ENCODE measurements around the gene KCNQ4.

The KCNQ4 gene

DNA sequence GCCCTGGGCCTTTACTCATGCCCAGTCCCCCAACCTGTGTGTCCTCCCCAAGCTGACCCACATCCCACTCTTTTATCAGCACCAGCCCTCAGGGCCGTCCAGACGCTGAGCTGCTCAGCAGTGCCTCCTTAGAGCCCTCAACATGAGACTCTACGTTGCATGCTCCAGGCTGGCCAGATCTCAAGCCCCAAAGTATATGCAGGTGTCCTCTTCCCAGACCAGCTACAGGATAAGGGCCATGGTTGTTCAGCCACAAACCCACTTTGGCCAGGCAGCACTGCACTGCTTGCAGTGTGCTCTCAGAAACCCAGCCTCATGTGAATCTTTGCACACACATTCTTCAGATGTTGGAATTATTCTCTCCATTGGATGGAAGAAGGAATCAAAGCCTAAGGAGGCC lies 72.5 kb downstream of the KCNQ4 start:
- FAIRE-seq (no peak), DNase-seq (ENCODE audit: insufficient read length, low spot score) (no peak)

DNA sequence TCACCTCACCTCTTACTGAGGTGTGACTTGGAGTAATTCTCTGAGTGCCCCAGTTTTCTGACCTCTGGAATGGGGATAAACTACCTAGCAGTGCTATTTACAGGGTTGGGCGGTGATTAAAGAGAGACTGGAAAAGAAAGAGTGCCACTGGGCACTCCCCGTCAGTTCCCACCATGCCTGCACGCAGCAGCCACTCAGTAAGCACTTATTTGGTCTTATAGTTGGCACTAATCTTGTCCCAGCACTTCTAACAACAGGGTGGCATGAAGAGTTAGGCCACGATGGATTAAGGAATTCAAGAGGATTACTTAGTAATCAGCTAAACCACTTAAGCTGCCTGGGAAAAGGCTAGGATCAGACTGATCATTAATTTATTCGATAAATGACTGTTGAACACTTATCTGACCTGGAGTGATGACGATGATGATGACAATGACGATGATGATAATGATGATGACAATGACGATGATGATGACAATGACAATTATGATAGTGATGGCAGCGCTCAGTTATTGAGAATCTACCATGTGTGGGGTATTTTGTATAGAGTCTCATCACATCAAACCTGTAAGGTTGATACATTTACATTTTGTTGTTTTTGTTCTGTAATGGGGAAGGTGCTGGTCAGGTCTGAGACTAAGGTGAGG lies 73.2 kb downstream of the KCNQ4 start:
- DNase-seq (ENCODE audit: insufficient read length, low spot score) (no peak), FAIRE-seq (no peak)

DNA sequence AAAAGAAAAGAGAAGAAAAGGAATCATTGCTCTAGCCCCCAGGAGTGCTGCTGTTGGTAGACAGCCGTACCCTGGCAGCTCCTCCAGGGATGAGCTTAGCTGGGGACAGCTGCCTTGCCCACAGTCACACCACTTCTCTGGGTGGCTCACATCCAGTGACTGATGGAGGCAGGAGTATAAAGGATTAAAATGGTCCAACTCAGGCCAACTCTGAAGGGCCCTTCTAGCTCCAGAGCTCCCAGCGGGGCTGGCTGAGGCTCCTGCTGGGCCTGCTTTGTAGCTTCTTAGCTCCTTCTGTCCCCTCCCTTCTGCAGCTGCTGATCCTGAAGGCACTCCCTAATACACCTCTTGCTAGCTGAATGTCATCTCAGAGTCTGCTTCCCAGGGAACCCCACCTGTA lies 74.2 kb downstream of the KCNQ4 start:
- DNase-seq (ENCODE audit: insufficient read length, low spot score): no peak
- FAIRE-seq: no peak

DNA sequence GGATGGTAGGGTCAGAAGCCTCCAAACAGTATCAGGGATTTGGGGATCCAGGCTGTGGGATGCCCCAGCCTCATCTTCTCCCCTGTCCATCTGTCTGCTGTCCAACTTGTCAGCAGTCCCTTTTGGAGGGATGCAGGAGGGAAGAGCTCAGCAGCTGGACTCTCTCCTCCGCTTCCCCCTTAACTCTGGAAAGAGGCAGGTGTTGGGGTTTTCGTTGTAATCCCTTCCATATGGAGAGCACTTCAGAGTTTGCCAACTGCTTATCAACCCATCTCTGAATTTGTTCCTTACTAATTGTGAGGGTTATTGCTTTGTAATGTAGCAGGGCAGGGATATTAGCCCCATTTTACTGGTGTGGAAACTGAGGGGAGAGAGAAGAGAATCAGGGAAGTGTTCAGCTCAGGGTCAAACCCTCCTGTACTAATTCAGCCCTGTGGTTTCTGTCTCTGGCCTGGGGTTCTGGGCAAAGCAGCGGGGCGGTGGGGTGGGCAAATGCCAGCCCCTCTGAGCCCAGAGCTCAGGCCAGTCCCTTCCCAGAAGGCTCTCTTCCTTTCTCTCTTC lies 75.3 kb downstream of the KCNQ4 start:
- DNase-seq (ENCODE audit: insufficient read length, low spot score) (no peak), FAIRE-seq (no peak)

DNA sequence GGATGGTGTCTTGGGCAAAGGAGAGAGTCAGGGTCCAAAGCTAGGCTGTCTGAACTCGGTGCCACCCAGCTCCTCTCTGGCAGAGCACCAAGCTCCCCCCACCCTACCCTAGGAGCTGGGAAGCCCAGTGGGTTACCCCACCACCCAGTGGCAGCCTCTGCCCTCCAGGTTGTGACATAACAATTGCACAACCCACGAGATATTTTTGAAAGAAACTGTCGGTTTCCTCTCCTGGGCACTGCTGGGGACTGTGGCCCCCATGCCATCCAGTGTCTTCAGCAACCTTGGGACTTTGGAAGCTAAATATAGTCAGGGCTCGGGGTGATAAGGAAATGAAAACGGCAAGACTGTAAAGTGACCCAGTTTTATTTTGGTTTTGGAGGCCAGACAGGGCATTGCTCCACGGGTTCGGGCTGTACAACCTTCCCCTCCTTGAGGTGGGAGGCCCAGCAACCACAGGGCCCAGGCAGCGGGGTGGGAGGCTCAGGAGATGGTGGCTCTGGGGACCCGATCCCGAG lies 77.2 kb downstream of the KCNQ4 start:
- DNase-seq (ENCODE audit: insufficient read length, low spot score) (no peak), FAIRE-seq (no peak)

DNA sequence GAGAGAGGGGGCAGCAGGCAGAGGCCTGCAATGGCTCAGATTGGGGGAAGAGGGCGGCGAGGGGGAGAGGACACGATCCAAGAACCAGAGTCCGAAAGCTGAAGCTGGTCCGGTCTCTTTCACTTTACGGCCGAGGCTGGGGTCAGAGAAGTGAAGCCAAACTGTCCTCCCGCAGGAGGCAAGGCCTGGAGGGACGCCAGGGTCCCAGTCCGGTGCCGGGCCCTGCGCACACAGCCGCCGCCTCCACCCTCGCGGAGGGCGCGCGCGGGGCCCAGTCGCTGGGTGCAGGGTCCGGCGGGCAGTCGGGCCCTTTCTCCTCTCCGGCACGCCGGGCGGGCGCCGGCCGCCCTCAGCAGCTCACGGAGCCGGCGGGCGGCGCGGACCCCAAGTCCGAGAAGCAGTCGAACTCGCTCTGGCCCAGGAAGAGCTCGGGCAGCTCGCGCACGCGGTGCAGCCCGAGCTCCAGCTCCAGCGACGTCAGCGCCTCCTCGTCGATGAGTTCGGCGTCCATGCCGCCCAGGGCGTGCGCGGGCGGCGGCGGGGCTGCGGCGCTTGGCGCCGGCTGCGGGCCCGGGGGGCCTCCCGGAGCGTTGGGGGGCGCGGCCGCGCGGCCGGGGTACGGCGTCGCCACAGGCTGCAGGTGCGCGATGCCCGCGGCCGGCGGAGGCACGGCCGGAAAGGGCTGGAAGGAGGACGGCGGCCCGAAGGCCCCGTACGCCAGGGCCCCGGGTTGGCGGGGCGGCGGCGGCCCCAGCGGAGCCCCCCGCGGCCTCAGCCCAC lies 77.8 kb downstream of the KCNQ4 start:
- DNase-seq (ENCODE audit: insufficient read length, low spot score) (no peak), FAIRE-seq (no peak)

DNA sequence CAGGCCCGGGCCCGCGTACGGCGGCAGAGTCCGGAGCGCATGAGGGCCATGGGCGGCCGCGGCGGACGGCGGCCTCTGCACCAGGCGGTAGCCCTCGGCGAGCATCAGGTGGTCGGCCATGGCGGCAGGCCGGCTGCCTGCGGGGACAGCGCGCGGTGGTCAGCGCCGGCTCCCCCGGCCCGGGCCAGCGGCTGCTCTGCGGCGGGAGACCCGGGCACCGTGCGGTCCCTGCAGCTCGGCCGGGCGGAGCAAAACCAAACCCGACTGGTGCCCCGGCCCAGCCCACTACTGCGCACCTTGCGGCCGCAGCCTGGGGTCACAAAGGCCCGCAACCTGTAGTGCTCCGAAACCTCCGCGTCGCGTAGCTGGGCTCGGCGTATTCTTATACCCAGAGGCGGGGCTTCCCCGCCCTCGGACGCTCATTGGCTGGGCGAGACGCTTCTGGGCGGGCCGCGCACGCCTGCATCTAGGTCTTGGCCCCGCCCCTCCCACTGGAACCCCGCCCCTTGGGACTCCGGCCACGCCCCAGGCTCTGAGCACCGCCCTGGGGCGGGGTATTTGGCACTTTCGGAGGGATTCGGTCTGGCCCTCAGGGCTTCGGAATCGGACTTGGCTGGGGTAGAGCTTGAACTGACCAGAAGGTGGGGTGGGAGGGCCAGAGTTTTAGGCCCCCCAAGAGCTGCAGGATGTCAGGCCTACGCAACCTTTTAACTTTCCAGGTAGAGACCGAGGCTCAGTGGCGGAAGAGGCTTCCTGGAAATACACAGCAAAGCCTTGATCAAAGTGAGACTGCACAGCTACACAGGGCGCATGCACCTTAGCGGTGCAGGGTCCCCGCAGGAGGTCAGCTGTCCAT lies 78.6 kb downstream of the KCNQ4 start, which contains the start of gene CITED4:
Gene CITED4, minus strand, starts transcription at position 356 of the 856 bp plus-strand sequence. Its CDS starts 236 bp downstream, at position 120.
- DNase-seq (ENCODE audit: insufficient read length, low spot score) (peak; percentile 98), FAIRE-seq (peak; percentile 94)

DNA sequence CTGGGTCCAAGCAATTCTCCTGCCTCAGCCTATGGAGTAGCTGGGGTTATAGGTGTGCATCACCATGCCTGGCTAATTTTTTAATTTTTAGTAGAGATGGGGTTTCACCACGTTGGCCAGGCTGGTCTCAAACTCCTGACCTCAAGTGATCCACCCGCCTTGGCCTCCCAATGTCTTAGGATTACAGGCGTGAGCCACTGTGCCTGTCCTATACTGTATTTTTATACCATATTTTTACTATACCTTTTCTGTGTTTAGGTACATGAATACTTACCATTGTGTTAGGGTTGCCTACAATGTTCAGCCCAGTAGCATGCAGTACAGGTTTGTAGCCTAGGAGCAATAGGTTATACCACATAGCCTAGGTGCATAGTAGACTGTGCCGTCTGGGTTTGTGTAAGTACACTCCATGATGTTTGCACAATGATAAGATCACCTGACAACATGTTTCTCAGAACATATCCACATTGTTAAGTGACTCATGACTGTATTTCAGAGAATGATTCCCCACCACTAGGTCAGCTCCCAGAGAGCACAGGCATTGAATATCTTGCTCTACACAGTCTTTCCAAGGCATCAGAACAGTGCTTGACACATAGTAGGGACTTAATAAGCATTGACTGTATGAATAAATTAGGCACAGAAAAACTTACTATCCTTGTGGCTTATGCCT lies 84.6 kb downstream of the KCNQ4 start:
- FAIRE-seq: no peak
- no peak for DNase-seq (ENCODE audit: insufficient read length, low spot score)

DNA sequence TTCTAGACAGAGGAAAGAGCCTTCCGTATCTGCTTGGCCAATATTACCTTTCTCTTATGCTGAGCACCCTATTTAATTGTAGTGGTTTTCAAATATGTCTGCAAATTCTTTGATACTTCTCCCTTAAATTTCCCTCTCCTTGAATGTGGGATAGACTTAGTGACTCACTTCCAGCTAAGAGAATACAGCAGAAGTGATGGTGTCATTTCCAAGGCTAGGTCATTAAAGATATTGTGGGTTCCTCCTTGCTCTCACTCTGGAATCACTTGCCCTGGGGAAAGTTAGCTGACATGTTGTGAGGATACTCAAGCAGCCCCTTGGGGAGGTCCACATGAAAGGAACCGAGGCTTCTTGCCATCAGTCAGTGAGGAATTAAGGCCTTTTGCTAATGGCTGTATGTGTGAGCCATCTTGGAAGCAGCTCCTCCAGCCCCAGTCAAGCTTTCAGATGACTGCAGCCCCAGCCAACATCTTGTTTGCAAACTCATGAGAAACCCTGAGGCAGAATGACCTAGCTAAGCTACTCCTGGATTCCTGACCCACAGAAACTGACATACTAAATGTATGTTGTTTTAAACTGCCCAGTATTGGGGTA lies 86.6 kb downstream of the KCNQ4 start:
- DNase-seq (ENCODE audit: insufficient read length, low spot score): no peak
- no peak for FAIRE-seq

DNA sequence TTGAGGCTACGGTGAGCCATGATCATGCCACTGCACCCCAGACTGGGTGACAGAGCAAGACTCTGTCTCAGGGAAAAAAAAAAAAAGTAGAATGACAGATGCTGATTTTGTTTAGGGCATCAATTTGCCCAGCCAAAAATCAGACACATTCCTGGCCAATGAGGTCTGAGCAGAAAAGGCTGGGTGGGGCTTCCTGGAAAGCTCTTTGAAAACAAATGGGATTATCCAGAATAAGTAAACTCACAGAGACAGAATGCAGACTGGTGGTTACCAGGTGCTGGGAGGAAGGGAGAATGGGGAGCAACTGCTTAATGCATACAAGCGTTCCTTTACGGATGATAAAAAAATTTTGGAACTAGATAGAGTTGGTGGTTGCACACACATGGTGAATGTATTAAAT lies 88.7 kb downstream of the KCNQ4 start:
- DNase-seq (ENCODE audit: insufficient read length, low spot score) (no peak), FAIRE-seq (no peak)

DNA sequence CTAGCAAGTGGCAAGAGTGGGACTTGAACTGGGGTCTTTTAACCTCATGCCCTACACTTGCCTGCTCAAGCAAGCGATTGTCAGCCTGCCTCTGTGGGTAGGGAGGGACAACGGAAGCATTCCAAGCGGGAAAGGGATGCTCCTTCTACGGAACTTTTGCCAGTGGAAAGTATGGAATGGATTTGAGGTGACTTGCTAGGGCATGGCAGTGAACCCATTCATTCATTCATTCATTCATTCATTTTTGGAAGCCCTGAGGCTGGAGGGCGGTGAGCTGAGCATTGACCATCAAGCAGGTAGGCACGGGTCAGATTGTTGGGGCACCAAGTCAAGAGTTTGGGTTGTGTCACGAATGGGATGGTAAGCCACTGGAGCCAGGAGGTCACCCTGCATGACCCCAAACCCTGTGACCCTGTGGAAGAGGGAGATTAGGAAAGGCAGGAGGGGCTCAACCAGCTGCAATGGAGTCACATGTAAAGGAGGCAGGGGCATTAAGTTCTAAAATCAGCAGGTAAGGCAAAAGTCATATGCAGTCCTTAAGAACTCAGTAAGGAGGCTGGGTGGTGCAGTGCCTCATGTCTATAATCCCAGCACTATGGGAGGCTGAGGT lies 90.4 kb downstream of the KCNQ4 start:
- no peak for FAIRE-seq
- DNase-seq (ENCODE audit: insufficient read length, low spot score): no peak

DNA sequence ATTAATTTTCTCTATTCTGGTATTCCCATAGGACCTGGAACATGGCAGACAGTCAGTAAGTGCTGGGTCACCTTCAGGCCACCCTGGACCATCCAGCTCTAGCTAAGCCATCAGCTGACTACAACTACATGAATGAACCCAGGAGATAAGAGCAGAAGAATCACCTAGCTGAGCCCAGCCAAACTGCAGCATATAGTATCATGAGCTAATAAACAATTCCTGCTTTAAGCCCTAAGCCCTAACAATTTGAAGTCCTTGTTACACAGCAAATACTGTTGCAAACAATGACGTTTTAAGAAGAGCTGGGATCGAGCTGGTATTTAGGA lies 92.8 kb downstream of the KCNQ4 start:
- FAIRE-seq (no peak), DNase-seq (ENCODE audit: insufficient read length, low spot score) (no peak)

DNA sequence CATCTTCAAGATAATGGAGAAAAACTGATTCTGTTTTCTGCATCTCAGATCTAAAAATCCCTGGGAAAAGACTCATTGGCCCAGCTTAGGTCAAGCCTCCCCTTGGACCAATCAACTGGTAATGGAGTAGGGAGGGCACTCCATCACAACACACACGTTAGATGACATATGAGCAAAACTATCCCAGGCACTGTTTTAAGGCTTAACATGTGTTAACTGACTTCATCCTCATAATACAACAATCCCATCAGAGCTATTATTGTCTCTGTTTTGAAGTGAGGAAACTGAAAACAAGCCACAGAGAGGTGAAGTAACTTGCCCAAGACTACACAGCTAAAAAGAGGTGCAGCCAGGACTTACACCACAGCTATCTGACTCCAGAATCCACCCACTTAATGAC lies 93.3 kb downstream of the KCNQ4 start:
- FAIRE-seq: no peak

DNA sequence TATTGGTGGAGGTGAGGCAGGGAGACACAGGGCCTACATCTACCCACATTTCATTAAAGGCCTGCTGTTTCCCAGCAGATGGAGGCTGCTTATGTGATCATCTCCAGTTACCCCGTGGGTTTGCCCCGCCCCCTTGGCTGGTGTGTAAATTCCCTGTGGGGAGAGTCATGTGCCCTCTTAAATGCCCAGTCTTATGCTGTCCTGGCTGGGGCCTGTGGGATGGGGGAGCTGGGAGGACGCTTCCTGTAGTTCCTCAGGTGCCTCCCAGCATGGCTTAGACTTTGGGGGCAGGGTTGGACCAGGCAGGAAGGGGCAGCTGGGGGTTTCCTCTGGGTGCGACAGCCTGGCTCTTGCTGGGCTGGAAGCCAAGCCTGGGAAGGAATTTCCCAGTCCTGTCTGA lies 94.1 kb downstream of the KCNQ4 start:
- DNase-seq (ENCODE audit: insufficient read length, low spot score) (no peak), FAIRE-seq (no peak)

More for the DNA sequence above, 93.3 kb downstream of the KCNQ4 start:
- DNase-seq (ENCODE audit: insufficient read length, low spot score): no peak

DNA sequence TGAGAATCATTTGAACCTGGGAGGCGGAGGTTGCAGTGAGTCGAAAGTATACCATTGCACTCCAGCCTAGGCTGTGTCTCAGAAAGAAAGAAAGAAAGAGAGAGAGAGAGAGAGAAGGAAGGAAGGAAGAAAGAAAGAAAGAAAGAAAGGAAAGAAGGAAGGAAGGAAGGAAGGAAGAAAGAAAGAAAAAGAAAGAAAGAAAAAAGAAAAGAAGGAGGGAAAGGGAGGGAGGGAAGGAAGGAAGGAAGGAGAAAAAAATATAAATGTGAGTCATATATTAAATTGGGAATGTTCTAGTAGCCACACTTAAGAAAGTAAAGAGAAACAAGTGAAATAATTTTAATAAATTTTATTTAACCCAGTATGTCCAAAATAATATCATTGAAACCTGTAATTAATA lies 95.3 kb downstream of the KCNQ4 start:
- DNase-seq (ENCODE audit: insufficient read length, low spot score) (no peak), FAIRE-seq (no peak)

DNA sequence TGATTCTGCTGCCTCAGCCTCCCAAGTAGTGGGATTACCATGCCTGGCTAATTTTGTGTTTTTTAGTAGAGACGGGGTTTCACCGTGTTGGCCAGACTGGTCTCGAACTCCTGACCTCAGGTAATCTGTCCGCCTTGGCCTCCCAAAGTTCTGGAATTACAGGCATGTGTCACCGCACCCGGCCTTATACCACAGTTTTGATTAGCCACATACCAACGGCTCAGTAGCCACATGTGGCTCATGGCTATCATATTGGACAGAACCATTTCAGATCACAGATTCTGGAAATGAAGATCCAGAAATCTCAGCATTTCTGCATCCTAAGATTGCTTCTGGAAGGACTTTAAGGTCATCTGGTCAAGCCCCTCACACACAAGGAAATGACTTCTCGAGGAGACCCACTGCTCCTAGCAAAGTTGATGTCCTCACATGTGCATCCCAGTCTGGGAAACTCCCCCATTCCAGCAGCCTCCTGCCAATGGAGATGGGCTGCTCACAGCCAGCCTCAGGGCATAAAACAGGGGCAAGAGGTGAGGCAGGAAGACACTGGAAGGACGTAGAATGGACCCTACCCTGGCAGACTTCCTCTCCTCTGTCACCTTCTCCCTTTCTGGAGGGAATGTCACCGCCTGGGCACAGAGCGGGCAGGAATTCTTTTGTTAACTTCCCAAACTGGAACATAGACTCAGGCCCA lies 96.0 kb downstream of the KCNQ4 start:
- DNase-seq (ENCODE audit: insufficient read length, low spot score) (no peak), FAIRE-seq (no peak)

DNA sequence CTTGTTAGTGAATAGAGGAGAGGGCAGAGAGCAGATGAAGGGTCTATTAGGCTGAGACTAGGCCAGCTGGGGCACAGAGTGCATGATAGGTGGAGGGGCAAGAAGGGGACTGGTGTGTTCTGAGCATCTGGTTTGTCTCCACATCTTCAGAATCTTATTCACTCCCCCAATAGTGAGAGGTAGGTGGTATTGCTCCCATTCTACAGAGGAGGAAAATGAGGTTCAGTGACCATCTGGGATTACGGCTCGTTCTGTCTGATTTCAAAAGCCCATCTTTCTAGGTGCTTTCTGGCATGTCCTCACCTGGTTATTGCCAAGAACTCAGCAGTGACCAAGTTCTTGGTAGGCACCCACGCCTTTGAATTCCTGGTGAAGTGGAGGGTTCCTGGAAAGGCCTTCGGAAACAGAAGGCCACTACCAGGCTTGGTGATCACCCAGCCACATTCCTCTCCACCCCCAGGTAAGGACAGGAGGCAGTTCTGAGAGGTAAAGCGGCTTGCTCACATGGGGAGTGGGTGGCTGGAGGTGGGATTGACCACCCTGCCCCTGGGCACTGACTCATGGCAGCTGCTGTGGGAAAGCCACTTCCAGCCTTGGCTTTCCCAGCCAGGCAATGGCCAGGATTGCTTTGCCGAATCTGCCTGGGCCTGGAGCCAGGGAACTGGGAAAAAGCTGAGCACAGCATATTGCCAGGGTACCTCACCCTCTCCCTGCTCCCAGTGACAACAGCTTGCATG lies 97.4 kb downstream of the KCNQ4 start:
- no peak for FAIRE-seq
- no peak for DNase-seq (ENCODE audit: insufficient read length, low spot score)

DNA sequence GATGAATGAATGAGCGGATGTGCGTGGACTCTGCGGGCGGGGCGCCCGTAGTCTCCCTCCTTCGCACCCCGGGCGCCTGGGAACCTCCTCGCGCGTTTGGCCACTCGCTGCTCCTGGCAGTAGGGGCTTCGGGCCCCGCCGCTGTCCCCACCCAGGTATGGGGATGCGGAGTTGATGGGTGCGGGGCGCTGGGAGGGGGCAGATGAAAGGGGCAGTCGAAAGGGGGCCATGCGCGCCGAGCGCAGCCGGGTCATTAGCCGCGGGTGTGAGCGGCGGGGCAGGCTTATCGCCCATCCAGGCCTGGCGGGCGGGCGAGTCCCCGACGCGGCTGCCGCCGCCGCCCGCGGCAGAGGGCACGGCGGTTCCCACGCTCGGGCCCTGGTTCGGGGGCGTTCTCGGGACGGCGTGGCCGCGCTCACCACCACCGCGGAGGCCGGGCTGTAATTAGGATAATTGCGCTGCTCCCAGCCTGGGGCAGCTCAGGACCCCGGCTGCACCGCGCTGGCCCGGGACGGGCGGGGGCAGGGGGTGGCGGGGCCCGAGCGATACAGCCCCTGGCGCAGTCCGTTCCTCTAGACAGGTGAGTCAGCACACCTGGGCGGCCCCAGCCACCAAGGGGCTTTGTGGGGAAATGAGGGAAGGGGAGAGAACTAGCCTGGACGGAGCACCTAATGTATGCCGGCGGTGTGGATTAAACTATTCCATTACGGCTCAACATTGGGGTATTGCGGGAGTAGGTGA lies 100.6 kb downstream of the KCNQ4 start:
- FAIRE-seq (no peak), DNase-seq (ENCODE audit: insufficient read length, low spot score) (no peak)

All from GM19239 (cell line).